ENCODE results near the gene VPS52.
A peak's percentile ranks its signal among the peaks of the same experiment; 100 is the strongest.

The VPS52 gene

DNA sequence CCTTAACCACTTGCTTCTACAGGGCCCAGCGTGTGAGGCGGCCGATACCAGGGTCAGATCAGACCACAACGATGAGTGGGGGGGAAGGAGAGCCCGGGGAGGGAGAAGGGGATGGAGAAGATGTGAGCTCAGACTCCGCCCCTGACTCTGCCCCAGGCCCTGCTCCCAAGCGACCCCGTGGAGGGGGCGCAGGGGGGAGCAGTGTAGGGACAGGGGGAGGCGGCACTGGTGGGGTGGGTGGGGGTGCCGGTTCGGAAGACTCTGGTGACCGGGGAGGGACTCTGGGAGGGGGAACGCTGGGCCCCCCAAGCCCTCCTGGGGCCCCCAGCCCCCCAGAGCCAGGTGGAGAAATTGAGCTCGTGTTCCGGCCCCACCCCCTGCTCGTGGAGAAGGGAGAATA lies 60.5 kb downstream of the VPS52 start:
- no peak for DNase-seq (ENCODE audit: low read depth)

DNA sequence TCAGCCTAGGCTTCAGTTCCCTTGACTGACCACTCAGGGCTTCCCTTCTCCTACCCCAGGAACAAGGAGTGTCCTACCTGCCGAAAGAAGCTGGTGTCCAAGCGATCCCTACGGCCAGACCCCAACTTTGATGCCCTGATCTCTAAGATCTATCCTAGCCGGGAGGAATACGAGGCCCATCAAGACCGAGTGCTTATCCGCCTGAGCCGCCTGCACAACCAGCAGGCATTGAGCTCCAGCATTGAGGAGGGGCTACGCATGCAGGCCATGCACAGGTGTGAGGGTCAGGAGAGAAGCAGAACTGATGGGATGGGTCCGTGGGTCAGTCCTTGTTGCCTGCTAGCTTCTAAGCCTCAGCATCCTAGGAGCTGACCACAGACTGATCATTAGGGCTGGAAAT lies 61.8 kb downstream of the VPS52 start:
- DNase-seq (ENCODE audit: low read depth), result no peak

DNA sequence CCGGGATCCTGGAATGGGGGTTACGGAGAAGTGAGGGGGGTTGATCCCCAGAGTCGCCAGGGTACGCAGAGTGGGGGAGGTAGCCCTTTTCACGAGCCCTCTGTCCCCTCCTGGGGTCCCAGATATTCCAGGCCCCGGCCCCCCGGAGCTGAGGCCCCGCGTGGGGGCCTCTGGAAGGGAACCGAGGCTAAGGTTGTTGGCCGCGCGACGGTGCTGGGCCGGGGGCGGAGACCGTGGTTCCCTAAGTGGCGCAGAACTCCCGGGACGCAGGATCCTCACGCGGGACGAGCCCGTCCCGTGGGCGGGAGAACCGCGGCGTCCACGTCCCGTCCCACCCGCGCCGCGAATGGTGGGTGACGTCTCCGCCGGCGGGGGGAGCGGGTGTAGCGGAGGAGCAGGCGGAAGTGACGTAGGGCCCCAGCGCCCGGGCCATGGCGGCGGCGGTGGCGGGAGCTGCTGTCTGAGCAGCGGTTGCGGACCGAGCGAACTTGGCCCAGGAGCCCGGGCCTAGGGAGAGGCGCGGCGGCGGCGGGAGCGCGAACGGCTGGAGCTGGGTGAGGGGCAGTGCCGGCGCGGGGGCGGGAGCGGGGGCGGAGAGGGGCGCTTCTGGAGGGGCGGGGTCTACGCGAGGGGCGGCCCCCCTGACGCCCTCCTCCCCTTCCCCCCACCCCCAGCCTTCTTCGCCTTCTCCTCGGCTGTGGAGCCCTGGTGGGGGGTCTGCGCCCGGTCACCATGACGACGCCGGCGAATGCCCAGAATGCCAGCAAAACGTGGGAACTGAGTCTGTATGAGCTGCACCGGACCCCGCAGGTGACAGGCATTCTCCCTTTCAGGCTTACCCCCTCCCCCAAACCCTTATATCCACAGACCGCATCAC lies 63.3 kb downstream of the VPS52 start, which contains the start of gene RING1:
TSS of gene RING1 (plus strand) at position 410 of the 877 bp plus-strand sequence. CDS start at position 733, 323 bp downstream.
- DNase-seq (ENCODE audit: low read depth), result peak; percentile 80

DNA sequence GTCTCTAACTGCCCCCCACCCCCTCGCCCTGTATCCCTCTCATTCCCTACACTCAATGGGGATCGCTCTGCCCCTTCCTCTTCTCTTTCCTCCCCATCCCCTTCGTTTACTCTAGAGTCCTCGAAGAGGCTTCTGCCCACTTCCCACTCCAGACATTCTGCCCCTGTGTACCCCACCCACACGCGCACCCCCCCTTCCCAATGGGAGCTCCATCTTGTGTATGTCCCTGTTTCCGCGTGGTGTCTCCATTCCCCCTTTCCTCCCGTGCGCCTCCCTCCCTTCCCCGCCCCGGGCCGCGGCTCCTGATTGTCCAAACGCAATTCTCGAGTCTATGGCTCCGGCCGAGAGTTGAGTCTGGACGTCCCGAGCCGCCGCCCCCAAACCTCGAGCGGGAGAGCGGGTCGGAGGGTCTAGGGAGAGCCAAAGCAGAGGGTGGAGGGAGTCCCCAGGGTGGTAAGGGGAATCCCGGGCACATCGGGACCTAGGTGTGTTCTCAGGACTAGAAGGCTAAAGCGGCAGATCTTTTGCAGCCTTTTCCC lies 64.1 kb downstream of the VPS52 start:
- DNase-seq (ENCODE audit: low read depth), result no peak

DNA sequence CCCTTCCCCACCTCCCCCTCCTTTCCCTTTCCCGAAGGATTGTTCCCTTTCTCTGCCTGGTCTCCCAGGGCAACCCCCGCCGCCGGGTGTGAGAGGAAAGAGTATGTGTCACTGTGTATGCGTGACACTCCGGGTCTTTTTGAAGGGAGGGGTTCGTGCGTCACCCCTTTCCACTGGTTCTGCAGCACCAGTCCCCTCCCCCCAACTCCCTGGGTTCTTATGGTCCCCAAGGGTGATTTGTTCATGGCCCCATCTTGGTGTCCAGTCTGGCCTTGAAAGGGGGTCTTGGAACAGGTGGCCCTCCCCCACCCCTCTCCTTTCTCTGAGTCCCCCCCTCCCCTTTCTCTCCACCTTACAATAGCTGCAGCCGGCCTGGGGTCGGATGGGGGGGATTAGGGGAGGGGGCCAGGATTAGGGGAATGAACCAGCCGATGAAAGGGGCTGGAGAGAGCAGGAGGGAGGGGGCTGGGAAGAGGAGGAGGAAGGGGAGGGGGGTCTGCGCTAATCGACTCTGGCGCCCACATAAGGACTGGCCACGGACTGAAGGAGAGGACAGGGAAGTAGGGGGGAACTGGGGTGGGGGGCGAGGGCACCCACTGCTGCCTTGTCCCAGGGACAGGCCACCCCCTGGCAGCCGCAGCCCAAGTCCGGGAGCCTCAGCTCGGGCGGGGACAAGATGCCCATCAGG lies 64.7 kb downstream of the VPS52 start:
- no peak for DNase-seq (ENCODE audit: low read depth)

DNA sequence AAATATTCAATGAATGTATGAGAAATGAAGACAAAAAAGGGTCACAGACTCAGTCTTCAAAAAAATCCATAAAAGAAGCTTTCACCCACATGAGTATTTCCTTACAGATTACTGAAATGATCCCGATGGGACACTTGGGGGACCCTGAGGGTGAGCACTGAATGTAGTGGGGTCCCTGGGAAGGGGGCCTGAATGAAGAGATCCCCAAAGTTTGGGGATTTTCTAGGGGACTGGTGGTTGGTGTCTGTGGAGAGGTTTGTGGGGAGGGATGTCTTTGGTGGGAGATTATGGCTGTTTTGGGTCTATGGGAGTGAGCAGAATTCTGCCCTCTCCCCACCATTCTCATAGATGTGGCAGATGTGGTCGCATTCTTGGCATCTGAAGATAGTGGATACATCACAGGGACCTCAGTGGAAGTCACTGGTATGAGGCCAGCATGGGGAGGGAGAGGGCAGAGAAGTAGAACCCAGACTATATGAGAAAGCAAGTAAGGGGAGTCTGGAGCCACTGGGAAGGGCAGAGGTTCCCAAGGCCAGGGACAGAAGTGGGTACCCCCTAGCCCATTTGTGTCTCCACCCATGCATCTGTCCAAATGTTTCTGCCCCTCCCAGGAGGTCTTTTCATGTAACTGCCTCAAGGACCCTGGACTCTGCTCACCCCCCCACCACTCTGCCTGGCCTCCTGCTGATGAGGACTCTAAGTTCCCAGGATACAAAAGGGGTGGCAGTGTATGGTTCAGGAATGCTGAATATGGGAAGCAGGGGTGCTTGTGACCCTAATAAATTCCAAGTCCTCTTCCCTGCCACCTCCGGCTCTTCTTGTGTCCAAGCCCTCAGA lies 65.4 kb downstream of the VPS52 start:
- DNase-seq (ENCODE audit: low read depth), result no peak

DNA sequence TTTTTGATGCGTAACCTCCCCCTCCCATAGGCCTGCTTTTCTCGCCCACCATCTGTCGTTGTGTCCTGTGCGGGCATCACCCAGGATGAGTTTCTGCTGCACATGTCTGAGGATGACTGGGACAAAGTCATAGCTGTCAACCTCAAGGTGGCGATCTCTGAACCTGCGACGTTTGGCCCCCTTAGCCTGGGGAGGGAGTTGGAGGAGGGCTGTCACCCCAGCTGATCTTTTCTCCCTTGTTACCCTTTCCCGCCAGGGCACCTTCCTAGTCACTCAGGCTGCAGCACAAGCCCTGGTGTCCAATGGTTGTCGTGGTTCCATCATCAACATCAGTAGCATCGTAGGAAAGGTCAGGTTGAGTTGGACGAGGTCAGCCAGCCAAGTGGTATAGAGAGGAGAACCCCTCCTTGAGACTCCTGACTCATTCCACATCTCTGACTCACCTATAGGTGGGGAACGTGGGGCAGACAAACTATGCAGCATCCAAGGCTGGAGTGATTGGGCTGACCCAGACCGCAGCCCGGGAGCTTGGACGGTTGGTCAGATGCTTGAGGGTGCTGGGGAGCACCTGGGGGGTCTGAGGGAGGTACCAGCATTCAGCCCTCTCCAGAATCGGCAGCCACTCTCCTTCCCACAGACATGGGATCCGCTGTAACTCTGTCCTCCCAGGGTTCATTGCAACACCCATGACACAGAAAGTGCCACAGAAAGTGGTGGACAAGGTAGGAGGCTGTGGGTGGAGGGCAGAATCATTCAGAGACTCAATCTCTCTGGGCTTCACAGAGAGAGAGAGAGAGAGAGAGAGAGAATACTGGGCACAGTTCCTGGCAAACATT lies 66.3 kb downstream of the VPS52 start:
- no peak for DNase-seq (ENCODE audit: low read depth)

DNA sequence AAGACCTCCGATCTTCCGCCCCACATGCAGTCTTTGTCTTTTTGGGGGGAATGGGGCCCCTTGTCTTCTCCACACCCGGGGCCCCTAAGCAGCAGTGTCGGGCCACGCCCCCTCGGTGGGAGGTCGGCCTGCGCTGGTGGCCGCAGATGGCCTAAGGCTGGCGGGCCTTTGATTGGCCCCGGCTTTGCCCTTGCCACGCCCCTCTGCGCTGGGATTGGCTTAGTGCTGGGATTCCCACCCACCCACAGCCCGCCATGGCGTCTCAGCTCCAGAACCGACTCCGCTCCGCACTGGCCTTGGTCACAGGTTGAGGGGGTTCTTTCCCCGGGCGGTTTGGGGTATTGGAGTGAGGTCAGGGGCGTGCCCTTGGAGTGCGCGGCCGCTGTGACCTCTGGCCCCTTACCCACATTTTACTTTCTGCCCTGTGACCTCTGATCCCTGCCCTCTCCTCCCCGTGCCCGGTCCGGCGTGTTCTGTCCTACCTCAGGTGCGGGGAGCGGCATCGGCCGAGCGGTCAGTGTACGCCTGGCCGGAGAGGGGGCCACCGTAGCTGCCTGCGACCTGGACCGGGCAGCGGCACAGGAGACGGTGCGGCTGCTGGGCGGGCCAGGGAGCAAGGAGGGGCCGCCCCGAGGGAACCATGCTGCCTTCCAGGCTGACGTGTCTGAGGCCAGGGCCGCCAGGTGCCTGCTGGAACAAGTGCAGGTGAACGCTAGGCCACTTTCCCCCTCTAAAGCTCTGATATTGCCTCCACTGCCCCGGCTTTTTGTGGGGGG lies 67.1 kb downstream of the VPS52 start, which contains the start of gene HSD17B8:
TSS of gene HSD17B8 (plus strand) at position 241 of the 776 bp plus-strand sequence. CDS start at position 255, 14 bp downstream.
- DNase-seq (ENCODE audit: low read depth), result peak; percentile 78

DNA sequence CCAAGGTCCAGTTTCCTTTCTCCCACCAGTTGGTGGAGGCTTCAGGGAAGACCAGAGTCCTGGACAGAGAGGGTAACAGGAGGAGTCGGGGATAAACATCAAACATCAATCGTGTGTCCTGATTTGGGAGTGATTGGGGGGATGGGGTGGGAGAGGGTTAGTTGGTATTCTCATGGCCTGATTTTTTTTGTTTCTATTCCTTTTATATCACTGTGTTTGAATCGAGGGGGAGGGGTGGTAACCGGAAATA lies 67.6 kb downstream of the VPS52 start:
- DNase-seq (ENCODE audit: low read depth), result no peak

DNA sequence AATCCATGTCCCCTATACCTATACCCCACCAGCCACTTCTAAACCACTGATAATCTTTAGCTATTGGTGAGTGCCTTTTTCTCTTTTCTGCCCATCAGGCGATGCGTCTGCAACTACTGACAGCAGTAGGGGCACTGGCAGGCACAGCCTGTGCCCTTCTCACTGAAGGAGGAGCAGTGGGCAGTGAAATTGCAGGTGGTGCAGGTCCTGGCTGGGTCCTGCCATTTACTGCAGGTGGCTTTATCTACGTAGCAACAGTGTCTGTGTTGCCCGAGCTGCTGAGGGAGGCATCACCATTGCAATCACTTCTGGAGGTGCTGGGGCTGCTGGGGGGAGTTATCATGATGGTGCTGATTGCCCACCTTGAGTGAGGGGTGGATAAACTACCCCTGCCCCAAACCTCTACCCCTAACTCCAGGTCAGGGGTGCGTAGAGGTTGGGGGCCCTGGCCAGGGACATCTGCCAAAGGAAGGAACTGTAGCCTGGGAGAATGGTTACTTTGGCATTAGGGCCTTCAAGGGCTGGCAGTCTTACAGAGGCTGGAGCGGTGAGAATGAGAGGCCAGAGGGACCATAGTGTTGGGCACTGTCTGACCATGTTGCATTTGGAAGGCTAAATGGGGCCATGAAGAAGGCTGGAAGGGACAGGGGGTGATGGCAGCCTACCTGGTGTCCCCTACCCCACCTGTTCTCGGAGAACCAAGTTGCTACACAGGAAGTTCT lies 68.1 kb downstream of the VPS52 start:
- DNase-seq (ENCODE audit: low read depth), result no peak

DNA sequence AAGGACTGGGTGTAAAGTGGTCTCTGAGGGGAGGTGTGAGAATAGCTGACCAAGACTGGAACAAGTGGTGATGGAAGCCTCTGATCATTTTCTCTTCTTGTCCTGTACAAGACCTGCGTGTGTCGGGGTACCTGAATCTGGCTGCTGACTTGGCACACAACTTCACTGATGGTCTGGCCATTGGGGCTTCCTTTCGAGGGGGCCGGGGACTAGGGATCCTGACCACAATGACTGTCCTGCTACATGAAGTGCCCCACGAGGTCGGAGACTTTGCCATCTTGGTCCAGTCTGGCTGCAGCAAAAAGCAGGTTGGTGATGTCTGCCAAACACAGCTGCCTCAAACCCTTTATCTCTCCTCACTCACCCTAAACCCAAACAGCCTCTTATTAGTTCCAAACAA lies 68.9 kb downstream of the VPS52 start:
- no peak for DNase-seq (ENCODE audit: low read depth)

DNA sequence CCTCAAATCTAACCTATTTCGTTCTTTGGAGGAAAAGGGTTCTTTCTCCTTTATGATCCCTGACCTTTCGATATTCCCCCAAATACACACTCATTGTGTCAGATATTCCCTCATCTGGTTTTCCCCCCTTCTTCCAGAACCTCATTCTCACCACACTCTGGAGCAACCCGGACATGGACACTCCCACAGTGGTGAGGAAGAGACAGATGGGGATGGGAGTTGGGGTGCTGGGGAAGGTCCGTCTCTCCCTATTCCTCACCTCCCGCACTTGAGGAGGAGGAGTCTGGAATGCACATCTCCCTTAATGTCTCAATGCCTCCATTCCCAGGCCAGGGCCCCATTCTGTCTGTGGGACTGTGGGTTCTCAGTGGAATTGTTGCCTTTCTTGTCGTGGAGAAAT lies 69.7 kb downstream of the VPS52 start:
- DNase-seq (ENCODE audit: low read depth), result no peak

DNA sequence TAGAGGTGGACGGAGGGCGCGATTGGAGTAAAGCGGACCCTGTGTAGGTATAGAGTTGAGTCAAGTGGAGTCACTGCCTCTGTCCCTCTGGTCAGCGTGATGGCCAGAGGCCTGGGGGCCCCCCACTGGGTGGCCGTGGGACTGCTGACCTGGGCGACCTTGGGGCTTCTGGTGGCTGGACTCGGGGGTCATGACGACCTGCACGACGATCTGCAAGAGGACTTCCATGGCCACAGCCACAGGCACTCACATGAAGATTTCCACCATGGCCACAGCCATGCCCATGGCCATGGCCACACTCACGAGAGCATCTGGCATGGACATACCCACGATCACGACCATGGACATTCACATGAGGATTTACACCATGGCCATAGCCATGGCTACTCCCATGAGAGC lies 70.5 kb downstream of the VPS52 start:
- DNase-seq (ENCODE audit: low read depth), result no peak

Measured in stimulated activated CD8-positive, alpha-beta memory T cell treated with anti-CD3 and anti-CD28 coated beads, Interleukin-15, amount 100 ng/mL, for 24 hours (primary cell).